Measurements from ENCODE around the gene FAM174C. TPM values are rescaled to one million over a fixed set of nuclear protein-coding genes. Genes with fewer than 3 reads are reported as not detected.

Gene FAM174C
- total and polyA plus RNA-seq, 10 of the 15 experiments (the other 5 are each of a cell fraction or from before 2014, with no cell fraction given), result 0.89 to 94.6 (median 43.6) TPM

DNA sequence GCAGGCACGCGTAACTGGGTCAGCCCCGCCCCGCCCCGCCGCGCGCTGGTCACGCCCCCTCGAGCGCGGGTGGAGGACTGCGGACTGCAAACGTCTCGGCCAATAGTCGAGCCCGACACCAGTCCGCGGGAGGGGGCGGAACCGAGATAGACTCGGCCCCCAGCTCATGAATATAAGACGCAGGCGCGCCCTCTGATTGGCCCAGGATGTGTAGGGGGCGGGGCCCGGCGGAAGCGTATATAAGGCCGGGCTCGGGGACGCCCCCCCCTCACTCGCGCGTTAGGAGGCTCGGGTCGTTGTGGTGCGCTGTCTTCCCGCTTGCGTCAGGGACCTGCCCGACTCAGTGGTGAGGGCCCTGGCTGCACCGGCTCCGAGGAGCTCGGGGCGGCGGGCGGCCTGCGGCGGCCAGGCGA is 6.3 kb upstream of the FAM174C start, which contains the start of gene CIRBP:
CIRBP (plus strand) TSS at position 268 of the 413 bp plus-strand sequence. CDS start 1,602 bp downstream, outside the sequence.
- intact Hi-C loops (cut with micrococcal nuclease; ENCODE audit: unreplicated experiment), result loop anchor here (1.0 kb wide), 1 partner anchor 9 kb away; no protein-coding TSS in a partner anchor
- Histone ChIP-seq H2AFZ (ENCODE audit: control insufficient read depth, low read depth, low read length) (no peak within 1 kb of the TSS; the same call in 1 of the 2 replicates), H3K4me1 (ENCODE audit: control insufficient read depth, insufficient read depth, low read length) (peaks cover 47% of the 10 kb centered on the region), H3K36me3 (ENCODE audit: control insufficient read depth in 2 of 2, insufficient read depth in 2 of 2, low read length in 1 of 2) (peaks cover 25 to 27% of the 10 kb centered on the region in 2 experiments), H3K9me3 (replicated peaks; ENCODE audit: control insufficient read depth, insufficient read depth, low read length) (no peaks in the 10 kb centered on the region), H4K20me1 (ENCODE audit: control insufficient read depth, insufficient read depth) (no peaks in the 10 kb centered on the region; the same call in 1 of the 2 replicates), H3K79me2 (ENCODE audit: control insufficient read depth, insufficient read depth, low read length) (peaks cover 45% of the 10 kb centered on the region), H3K4me3 (peak within 1 kb of the TSS; percentile 98), H3K27me3 (replicated peaks in 1 of 2; ENCODE audit: control insufficient read depth in 2 of 2, insufficient read depth in 2 of 2, low read length in 1 of 2) (no peaks in the 10 kb centered on the region), H3K9ac (ENCODE audit: control insufficient read depth, insufficient read depth, low read length) (peak within 1 kb of the TSS; percentile 98), H3K27ac (ENCODE audit: control insufficient read depth, insufficient read depth) (peak within 1 kb of the TSS; percentile 98), H3K4me2 (ENCODE audit: control insufficient read depth, insufficient read depth) (peak within 1 kb of the TSS; percentile 99)
- RAD21 ChIA-PET (ENCODE audit: unreplicated experiment), result interaction anchor here (0.5 to 5.1 kb wide), 9 partner anchors 9 to 211 kb away, joined by 3 to 336 read pairs (median 5); partner anchors contain the start of gene ATP5F1D
- POLR2A ChIA-PET, result interaction anchor here (0.5 to 8.7 kb wide), 20 partner anchors 9 to 405 kb away, joined by 3 to 184 read pairs (median 4); partner anchors contain the start of genes ARHGAP45, ATP5F1D and SBNO2
- in situ Hi-C loops (cut with MboI), result loop anchor here (10.0 kb wide), 1 partner anchor 816 kb away; no protein-coding TSS in a partner anchor
- WGBS (ENCODE audit: insufficient coverage, insufficient replicate concordance, low lambda C conversion rate, missing lambda C conversion rate), result under 1% methylated on average over 39 of the region's 50 CpGs
- SMC1A ChIA-PET (ENCODE audit: uncharacterized antibody, unreplicated experiment), result interaction anchor here (0.6 to 7.3 kb wide), 3 partner anchors 13 to 95 kb away, joined by 3 to 172 read pairs (median 3); partner anchors contain the start of gene ATP5F1D
- ATAC-seq (peak; percentile 70), DNase-seq (ENCODE audit: low read depth, low spot score) (peak; percentile 86), FAIRE-seq (peak; percentile 96)
- no TSS peak for BruUV-seq (replicated peaks)
- CTCF ChIA-PET, result interaction anchor here (0.6 to 7.2 kb wide), 7 partner anchors 10 to 250 kb away, joined by 3 to 363 read pairs (median 3); partner anchors contain the start of genes ABCA7 and ATP5F1D
- TF ChIP-seq SIN3A (IDR thresholded peaks at IDR 0.05; ENCODE audit: low read depth, low read length) (peak; percentile 25), RFX5 (IDR thresholded peaks at IDR 0.05; ENCODE audit: low read depth, low read length) (peak; percentile 25; the same call in 1 of the 2 replicates), POLR2A (IDR thresholded peaks at IDR 0.05; ENCODE audit: low read depth, low read length) (no peak), TCF7 (IDR thresholded peaks at IDR 0.05; ENCODE audit: borderline replicate concordance) (no peak), BMI1 (IDR thresholded peaks at IDR 0.05; ENCODE audit: borderline replicate concordance) (no peak), NRF1 (conservative IDR thresholded peaks at IDR 0.05; ENCODE audit: low read depth, low read length) (0 out of 2 replicates have a peak, but pooled peaks have one; percentile 3), SUZ12 (IDR thresholded peaks at IDR 0.05; ENCODE audit: unreplicated experiment) (no peak), BRCA1 (IDR thresholded peaks at IDR 0.05; ENCODE audit: low read depth, low read length) (no peak), NR2C2 (IDR thresholded peaks at IDR 0.05; ENCODE audit: borderline replicate concordance, control insufficient read depth, insufficient read length, low read depth) (no peak), ASH2L (IDR thresholded peaks at IDR 0.05; ENCODE audit: borderline replicate concordance, low read depth) (no peak), SIX5 (IDR thresholded peaks at IDR 0.05; ENCODE audit: low read depth, low read length, severe bottlenecking) (no peak), E2F8 (IDR thresholded peaks at IDR 0.05; ENCODE audit: low read depth, partially characterized antibody) (no peak), HDAC6 (IDR thresholded peaks at IDR 0.05; ENCODE audit: unreplicated experiment) (peak; percentile 98), ESRRA (IDR thresholded peaks at IDR 0.05; ENCODE audit: low read length) (no peak), ZNF24 (IDR thresholded peaks at IDR 0.05) (no peak), NR2F1 (conservative IDR thresholded peaks at IDR 0.05) (no peak), ATF7 (IDR thresholded peaks at IDR 0.05; ENCODE audit: low read depth) (no peak), SRF (IDR thresholded peaks at IDR 0.05; ENCODE audit: low read depth in 2 of 2, low read length in 2 of 2) (peak; percentile 48 to 62; a peak in 1 of 4 replicates), HCFC1 (IDR thresholded peaks at IDR 0.05; ENCODE audit: low read length) (peak; percentile 48), BACH1 (IDR thresholded peaks at IDR 0.05; ENCODE audit: borderline replicate concordance) (no peak; the same call in 1 of the 2 replicates), ZSCAN29 (IDR thresholded peaks at IDR 0.05) (no peak; the same call in 1 of the 2 replicates)
- TF ChIP-seq, protein P1, sequence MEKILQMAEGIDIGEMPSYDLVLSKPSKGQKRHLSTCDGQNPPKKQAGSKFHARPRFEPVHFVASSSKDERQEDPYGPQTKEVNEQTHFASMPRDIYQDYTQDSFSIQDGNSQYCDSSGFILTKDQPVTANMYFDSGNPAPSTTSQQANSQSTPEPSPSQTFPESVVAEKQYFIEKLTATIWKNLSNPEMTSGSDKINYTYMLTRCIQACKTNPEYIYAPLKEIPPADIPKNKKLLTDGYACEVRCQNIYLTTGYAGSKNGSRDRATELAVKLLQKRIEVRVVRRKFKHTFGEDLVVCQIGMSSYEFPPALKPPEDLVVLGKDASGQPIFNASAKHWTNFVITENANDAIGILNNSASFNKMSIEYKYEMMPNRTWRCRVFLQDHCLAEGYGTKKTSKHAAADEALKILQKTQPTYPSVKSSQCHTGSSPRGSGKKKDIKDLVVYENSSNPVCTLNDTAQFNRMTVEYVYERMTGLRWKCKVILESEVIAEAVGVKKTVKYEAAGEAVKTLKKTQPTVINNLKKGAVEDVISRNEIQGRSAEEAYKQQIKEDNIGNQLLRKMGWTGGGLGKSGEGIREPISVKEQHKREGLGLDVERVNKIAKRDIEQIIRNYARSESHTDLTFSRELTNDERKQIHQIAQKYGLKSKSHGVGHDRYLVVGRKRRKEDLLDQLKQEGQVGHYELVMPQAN (conservative IDR thresholded peaks at IDR 0.05), result no peak

Measured in GM12878 (cell line).